Activated T-helper 1 cell treated with anti-CD3 and anti-CD28 coated beads, Interleukin-12 subunit alpha, Interleukin-12 subunit beta, Interleukin-2, Interleukin-4 antibody, amounts not matched to agents 30 ng/mL and 10 ng/mL and 1 ng/mL, durations not matched to agents 14 hours and 24 hours and 36 hours (primary cell): ENCODE data around the gene GPR35. TPM values are rescaled to one million over a fixed set of nuclear protein-coding genes. Genes with fewer than 3 reads are reported as not detected.

Experiments
- DNase-seq: peaks from one replicate; pipeline ENCODE4 v3.0.0; 2021; ENCODE audit warnings: low spot score
- H3K27ac Mint-ChIP-seq: one replicate; pipeline ENCODE4 v1.8.0; 2021; ENCODE audit warnings: mild to moderate bottlenecking, mixed read lengths
- H3K27me3 Mint-ChIP-seq: one replicate; pipeline ENCODE4 v1.8.0; 2022; ENCODE audit warnings: mild to moderate bottlenecking, moderate library complexity, mixed read lengths; ENCODE audit not compliant: insufficient read depth
- H3K36me3 Mint-ChIP-seq: one replicate; pipeline ENCODE4 v1.8.0; 2021; ENCODE audit warnings: low read depth, mixed read lengths
- H3K4me1 Mint-ChIP-seq: one replicate; pipeline ENCODE4 v1.8.0; 2021; ENCODE audit warnings: low read depth, mixed read lengths
- H3K4me3 Mint-ChIP-seq: one replicate; pipeline ENCODE4 v1.8.0; 2021; ENCODE audit warnings: mild to moderate bottlenecking, moderate library complexity, mixed read lengths
- H3K9me3 Mint-ChIP-seq: one replicate; pipeline ENCODE4 v1.8.0; 2021; ENCODE audit warnings: mixed read lengths
- intact Hi-C: fragments of 100-400 bp; cut with micrococcal nuclease; formaldehyde crosslinking; loops from one replicate; pipeline ENCODE4 v1.15.1; 2024
- total RNA-seq: library from RNA; stranded (reverse); gene quantifications from 2 replicates; pipeline ENCODE4 v1.2.3, GENCODE V29; 2022

GPR35 gene
- total RNA-seq, 1 donor from 2014 or later = 7.6 TPM

DNA sequence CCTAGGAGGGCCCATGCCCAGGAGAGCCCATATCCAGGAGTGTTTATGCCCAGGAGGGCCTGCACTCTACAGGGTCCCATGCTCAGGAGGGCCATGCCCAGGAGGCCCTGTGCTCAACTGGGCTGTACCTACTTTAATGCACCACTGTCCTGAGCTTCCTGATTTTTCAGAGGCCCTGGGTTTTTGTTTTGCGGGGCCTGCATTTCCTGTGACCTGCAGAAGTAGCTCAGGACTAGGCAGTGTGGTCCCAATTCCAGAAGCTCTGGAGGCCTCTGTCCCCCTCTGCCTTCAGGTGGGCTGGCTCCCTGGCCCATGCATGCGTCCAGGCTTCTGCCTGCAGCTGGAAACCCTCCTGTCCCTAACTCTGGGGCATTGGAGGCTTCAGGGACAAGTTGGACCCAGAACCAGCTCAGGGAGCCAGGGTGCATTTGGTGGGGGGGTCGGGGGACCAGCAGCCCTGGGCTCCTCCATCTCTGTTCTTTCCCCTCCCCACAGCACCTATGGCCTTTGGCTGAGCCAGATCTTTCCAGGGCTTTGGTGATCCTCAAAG is 10.8 kb downstream of the GPR35 start:
- no peak overlapping the region for H3K27ac Mint-ChIP-seq
- intact Hi-C loops = no loop called here
- peaks cover 28% of the 10 kb centered on the region for H3K9me3 Mint-ChIP-seq
- no peak overlapping the region for H3K4me3 Mint-ChIP-seq
- DNase-seq = no peak
- H3K27me3 Mint-ChIP-seq = peaks cover 1% of the 10 kb centered on the region
- H3K36me3 Mint-ChIP-seq = peaks cover 12% of the 10 kb centered on the region
- H3K4me1 Mint-ChIP-seq = no peaks in the 10 kb centered on the region

DNA sequence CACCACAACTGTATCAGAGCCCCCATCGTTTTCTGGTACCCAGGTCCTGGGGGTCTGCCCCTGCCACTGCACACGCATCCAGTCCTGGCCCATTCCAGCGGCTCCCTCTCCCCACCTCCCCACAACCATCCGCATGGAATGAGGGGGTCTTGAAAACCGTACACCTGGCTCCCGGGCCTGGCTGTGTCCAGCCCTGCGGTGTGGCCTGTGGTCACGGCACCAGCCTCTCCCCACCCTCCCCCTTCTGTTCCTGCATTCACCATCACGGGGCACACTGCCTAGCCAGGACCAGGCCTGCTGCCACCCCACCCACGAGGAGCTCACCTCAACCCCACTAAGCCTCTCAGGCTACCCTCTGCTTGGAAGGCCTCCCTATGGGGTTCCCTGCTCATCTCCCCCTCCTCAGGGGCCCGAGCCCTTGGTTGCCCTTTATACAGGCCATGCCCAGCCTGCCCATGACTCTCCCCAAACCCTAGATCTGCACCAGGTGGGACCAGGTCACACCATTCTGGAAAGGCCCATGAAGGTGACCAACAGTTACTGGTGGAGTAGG is 11.4 kb downstream of the GPR35 start:
- H3K27me3 Mint-ChIP-seq = peaks cover 1% of the 10 kb centered on the region
- peaks cover 28% of the 10 kb centered on the region for H3K9me3 Mint-ChIP-seq
- no peak overlapping the region for H3K4me3 Mint-ChIP-seq
- peaks cover 11% of the 10 kb centered on the region for H3K36me3 Mint-ChIP-seq
- no peaks in the 10 kb centered on the region for H3K4me1 Mint-ChIP-seq
- intact Hi-C loops = no loop called here
- DNase-seq = no peak
- H3K27ac Mint-ChIP-seq = no peak overlapping the region

DNA sequence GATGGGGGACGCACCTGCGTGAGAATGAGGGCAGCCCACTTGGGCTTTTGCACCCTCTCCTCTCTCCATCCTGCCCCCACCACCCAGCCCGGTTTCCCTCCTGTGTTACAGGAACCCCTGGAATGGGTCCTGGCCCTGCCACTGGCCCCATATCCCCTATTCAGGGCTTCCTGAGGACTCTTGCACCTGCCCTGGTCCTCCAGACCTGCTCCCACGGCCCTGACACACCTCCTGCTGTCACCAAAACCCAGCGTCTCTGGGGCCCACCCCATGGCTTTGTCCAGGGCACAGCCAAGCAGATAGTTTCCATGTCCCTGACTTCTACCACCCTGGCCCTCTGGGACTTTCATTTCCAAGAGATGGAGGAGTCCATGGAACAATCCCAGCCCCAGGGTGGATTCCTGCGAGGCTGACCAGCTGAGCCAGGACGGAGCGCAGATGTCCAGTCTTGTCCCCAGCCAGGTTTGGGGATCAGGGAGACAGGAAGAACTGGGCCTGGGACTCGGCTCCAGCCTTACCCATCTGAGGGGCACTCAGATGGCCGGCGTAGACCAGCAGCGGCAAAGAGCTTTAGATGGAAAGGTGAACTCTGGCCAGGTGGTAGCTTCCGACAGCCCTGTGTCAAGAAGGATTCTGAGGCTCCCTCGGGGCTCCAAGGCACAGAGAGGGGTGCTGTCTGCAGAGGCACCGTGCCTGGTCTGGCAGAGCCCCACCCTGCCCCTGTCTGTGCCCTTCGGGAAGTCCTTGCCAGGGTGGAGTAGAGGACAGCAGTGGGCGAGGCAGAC is 12.0 kb downstream of the GPR35 start:
- intact Hi-C loops = no loop called here
- Mint-ChIP-seq H3K36me3 (peaks cover 9% of the 10 kb centered on the region), H3K4me1 (no peaks in the 10 kb centered on the region), H3K27me3 (peaks cover 1% of the 10 kb centered on the region), H3K4me3 (no peak overlapping the region), H3K9me3 (peaks cover 25% of the 10 kb centered on the region), H3K27ac (no peak overlapping the region)
- no peak for DNase-seq

DNA sequence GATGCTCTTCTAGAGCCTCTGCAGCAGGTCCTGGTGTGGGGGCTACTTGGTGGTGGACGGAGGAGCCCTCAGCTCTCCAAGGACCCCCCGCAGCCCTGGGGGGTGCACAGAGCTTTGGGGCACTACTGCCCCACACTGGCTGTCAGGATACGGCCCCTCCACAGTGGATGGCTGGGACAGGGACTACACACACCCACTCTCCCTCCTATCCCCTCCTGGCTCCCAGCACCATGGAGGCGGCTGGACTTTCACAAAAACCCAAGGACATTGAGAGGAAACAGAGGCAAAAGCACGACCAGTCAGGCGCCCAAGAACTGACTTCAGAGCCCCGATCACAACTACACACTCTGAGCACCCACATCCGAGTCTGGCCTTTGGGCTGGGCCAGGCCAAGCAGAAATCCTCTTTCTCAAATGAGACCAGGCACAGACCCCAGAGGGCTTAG is 12.6 kb downstream of the GPR35 start:
- DNase-seq = no peak
- peaks cover 6% of the 10 kb centered on the region for H3K36me3 Mint-ChIP-seq
- intact Hi-C loops = no loop called here
- peaks cover 1% of the 10 kb centered on the region for H3K27me3 Mint-ChIP-seq
- no peak overlapping the region for H3K4me3 Mint-ChIP-seq
- H3K4me1 Mint-ChIP-seq = no peaks in the 10 kb centered on the region
- no peak overlapping the region for H3K27ac Mint-ChIP-seq
- H3K9me3 Mint-ChIP-seq = peaks cover 18% of the 10 kb centered on the region

DNA sequence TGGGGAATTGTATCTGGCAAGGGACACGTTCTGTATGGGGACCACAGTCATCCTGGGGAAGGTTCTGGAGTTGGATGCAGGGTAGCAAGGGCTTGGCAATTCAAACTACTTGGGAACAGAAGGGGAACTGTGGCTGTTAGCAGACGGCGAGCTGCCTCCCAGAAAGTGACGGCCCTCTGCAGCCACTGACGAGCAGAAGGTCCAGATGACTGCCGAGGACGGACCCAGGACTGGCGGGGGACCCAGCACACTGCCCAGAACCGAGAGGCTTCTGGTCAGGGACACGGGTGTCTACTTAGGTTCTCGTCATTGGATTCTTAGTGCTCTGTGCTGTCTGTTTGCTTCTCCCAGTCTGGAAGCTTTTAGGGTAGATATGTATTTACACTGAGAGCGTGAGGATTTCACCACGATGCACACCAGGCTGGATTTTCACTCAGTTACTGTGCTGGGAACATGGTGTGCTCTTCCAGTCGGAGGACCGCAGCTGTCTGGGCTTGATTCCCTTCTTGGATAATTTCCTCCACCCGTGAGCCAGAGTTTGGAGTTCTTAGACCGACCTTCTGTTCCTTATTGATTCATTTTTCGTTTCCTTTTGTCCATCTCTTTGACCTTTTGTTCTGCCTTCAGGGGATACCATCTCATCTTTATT is 13.4 kb downstream of the GPR35 start:
- Mint-ChIP-seq H3K9me3 (peaks cover 11% of the 10 kb centered on the region), H3K27me3 (peaks cover 1% of the 10 kb centered on the region), H3K36me3 (no peaks in the 10 kb centered on the region), H3K4me1 (no peaks in the 10 kb centered on the region), H3K4me3 (no peak overlapping the region), H3K27ac (no peak overlapping the region)
- intact Hi-C loops = no loop called here
- no peak for DNase-seq

DNA sequence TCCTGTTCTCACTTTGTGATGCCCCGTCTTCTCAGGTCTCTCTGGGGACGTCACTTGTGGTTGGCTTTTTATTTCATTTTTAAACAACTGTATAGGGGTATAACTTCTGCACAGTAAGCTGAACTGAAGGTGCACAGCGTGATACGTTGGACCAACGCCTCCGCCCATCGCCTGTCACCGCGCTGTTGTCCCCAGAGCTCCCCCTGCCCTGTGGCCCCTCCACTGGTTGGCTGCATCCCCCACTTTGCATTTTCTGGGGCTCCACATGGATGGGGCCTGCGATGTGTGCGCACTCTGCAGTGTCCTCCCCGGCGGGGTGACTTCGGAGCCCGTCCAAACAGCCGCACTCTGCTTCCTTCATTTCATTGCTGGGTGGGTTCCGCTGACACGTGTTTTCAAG is 14.3 kb downstream of the GPR35 start:
- H3K36me3 Mint-ChIP-seq = no peaks in the 10 kb centered on the region
- peaks cover 3% of the 10 kb centered on the region for H3K27me3 Mint-ChIP-seq
- H3K27ac Mint-ChIP-seq = no peak overlapping the region
- peaks cover 4% of the 10 kb centered on the region for H3K9me3 Mint-ChIP-seq
- no peaks in the 10 kb centered on the region for H3K4me1 Mint-ChIP-seq
- DNase-seq = no peak
- no peak overlapping the region for H3K4me3 Mint-ChIP-seq
- intact Hi-C loops = no loop called here

DNA sequence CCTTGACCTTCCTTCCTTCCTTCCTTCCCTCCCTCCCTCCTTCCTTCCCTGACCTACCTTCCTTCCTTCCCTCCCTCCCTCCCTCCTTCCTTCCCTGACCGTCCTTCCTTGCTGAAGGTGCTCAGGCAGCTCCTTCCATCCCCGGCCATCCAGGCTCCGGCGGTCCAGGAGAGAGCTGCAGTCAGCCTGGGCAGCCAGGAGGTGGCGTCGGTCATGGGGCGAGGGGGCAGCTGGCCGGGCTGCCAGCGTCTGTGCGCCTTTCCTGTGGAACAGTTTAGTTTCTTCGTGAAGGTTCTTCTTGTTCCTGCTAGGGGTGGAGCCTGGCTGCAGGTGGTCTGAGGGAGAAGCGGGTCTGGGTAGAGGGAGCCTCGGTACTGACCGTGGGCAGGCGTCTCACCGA is 15.7 kb downstream of the GPR35 start:
- no peak overlapping the region for H3K27ac Mint-ChIP-seq
- no peak overlapping the region for H3K4me3 Mint-ChIP-seq
- no peaks in the 10 kb centered on the region for H3K36me3 Mint-ChIP-seq
- intact Hi-C loops = no loop called here
- H3K27me3 Mint-ChIP-seq = peaks cover 3% of the 10 kb centered on the region
- H3K4me1 Mint-ChIP-seq = peaks cover 4% of the 10 kb centered on the region
- no peak for DNase-seq
- H3K9me3 Mint-ChIP-seq = no peaks in the 10 kb centered on the region

DNA sequence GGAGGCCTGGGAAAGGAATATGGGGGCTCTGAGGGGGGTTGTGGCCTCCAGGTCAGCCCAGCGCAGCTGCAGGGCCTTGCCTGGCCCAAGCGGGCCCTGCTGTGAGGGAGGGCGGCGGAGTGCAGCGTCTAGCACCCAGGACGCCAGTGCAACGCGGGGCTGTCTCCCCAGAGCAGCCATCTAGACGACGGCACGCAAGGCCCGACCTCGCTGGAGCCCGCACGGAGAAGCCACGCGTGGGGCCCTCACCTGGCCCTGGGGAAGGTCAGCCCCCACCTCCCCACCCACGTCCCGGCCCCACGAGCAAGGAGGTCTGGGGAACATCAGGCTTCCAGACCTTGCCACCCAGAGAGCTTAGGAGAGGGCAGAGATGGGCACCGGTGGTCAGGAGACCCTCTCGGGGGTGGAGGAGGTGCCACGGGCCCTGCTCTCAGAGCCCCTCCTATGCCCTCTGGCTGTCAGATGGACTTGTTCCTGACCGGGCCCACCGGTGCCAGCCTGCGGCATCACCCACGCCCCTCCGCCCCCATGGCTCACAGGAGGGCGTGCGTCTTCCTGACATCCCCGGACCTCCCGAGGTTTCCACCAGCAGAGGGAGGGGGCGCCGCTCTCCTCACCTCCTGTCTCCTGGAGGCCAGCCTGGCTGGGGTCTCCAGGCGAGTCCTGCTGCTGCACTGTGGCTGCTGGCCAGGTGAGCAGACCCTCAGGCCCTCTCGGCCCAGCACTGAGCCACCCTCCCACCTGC is 17.0 kb downstream of the GPR35 start:
- no peak for DNase-seq

DNA sequence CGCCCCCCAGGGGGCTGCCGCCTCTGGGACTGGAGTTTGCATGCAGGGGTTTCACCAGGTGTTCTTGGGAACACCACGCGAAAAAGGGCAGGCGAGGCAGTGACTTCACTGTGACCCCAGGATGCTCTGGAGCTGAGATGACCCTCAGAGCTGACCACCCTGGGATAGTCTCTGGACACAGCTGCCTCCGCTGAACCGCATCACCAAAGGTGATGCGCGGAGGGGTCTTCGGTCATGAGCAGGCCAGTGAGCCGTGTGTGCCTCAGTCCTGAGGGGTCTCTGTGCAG is 17.5 kb downstream of the GPR35 start:
- H3K27ac Mint-ChIP-seq = no peak overlapping the region
- no peak overlapping the region for H3K4me3 Mint-ChIP-seq
- intact Hi-C loops = no loop called here
- no peaks in the 10 kb centered on the region for H3K9me3 Mint-ChIP-seq
- no peak for DNase-seq
- H3K27me3 Mint-ChIP-seq = peaks cover 5% of the 10 kb centered on the region
- peaks cover 10% of the 10 kb centered on the region for H3K4me1 Mint-ChIP-seq
- H3K36me3 Mint-ChIP-seq = no peaks in the 10 kb centered on the region

More for the DNA sequence above, 17.0 kb downstream of the GPR35 start:
- intact Hi-C loops = no loop called here
- Mint-ChIP-seq H3K27ac (no peak overlapping the region), H3K9me3 (no peaks in the 10 kb centered on the region), H3K4me1 (peaks cover 10% of the 10 kb centered on the region), H3K27me3 (peaks cover 2% of the 10 kb centered on the region), H3K4me3 (no peak overlapping the region), H3K36me3 (no peaks in the 10 kb centered on the region)

DNA sequence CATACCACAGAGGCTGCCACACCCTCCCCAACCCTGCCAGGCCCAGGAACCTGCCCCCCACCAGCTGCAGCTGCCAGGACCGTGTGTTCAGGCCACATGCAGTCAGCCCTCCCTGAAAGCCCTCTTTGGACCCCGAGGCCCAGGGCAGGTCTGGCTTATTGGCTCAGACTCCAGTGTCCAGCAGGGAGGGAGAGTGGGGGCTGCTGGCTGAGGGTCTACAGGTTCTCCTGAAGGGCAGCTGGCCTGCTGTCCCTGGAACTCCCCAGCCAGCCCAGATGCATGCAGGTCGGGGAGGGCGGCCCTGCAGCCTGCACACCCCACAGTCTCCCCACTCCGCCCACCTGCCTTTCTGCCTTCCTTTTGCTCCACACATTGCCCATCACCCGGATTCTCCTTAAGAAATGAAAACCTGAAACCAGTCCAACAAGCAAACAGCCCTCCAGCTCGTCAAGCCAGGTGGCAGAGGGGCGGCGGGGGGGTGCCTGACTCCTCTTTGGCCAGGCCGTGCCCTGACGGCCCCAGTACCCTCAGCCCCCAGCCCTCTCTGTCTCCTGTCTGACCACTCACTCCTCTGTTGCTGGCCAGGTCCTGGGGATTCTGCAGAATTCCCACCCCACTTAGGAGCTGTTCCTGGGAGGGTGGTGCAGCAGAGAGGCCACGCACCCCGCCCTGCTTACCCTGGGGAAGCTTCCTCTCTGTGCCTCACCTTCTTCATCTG is 18.0 kb downstream of the GPR35 start:
- Mint-ChIP-seq H3K4me3 (no peak overlapping the region), H3K27me3 (peaks cover 5% of the 10 kb centered on the region), H3K27ac (no peak overlapping the region), H3K9me3 (no peaks in the 10 kb centered on the region), H3K36me3 (no peaks in the 10 kb centered on the region), H3K4me1 (peaks cover 10% of the 10 kb centered on the region)
- DNase-seq = no peak
- intact Hi-C loops = no loop called here

DNA sequence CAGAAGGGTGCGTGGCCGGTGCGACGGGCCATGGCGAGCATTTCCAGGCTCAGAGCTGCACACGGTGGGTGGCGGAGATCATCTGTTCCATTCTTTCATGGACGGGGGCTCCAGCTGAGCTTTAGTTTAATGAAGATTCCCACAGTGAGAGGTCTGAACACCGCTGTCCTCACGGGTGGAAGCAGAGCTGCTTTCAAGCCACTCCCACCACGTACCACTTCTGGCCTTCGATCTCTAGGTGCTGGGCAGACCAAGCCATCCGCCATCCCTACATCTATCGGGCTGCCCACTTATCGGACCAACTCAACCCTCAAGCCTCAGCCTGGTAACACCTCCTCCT is 18.5 kb downstream of the GPR35 start:
- no peak for DNase-seq
- Mint-ChIP-seq H3K36me3 (no peaks in the 10 kb centered on the region), H3K9me3 (no peaks in the 10 kb centered on the region), H3K4me1 (peaks cover 10% of the 10 kb centered on the region), H3K27ac (no peak overlapping the region), H3K4me3 (no peak overlapping the region), H3K27me3 (peaks cover 9% of the 10 kb centered on the region)
- intact Hi-C loops = no loop called here

DNA sequence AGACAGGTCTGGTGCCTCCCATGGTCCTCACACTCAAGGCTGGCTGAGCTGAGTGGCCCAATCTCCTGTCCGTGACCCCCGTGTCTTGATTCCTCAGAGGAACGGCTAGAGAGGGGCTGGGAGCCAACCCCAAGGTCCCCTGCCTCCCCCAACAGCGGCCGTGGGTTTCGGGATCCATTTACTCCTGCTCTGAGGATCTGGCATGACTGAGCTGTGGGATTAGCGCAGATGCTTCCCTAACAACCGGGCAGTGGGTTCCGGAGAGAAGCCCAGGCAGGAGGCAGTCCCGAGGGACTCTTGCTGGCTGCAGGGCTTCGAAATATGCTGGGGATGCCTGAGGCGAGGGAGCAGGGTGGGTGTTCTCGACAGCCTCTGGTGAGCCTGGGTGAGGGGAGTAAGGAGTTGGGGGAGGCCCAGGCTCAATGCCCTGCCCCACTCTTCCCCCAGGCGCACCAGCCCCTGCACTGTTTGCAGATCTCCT is 18.9 kb downstream of the GPR35 start:
- Mint-ChIP-seq H3K36me3 (no peaks in the 10 kb centered on the region), H3K9me3 (no peaks in the 10 kb centered on the region), H3K27ac (no peak overlapping the region), H3K27me3 (peaks cover 10% of the 10 kb centered on the region), H3K4me3 (no peak overlapping the region), H3K4me1 (peaks cover 10% of the 10 kb centered on the region)
- intact Hi-C loops = no loop called here
- DNase-seq = no peak
